Vagina (tissue), 2 donors: Measurements from ENCODE around the gene LRCH4. TPM values are rescaled to one million over a fixed set of nuclear protein-coding genes. Genes with fewer than 3 reads are reported as not detected.

Experiments
- DNase-seq, 2 donors: peaks; one replicate each; pipeline ENCODE4 v3.0.0-alpha.2; 2017; ENCODE audit errors: extremely low spot score in 2 of 2
- H3K27ac ChIP-seq: fragments of 200-600 bp; sonication (generic); one replicate; pipeline ENCODE4 v1.5.1; 2019
- H3K27me3 ChIP-seq: fragments of 200-600 bp; sonication (generic); one replicate; pipeline ENCODE4 v1.5.1; 2019
- H3K36me3 ChIP-seq, 2 donors: fragments of 200-600 bp; sonication (generic); one replicate each; pipeline ENCODE4 v1.5.1; 2017 to 2019
- H3K4me1 ChIP-seq: fragments of 200-600 bp; sonication (generic); one replicate; pipeline ENCODE4 v1.5.1; 2019
- H3K4me3 ChIP-seq, 2 donors: fragments of 200-600 bp; sonication (generic); 1 replicate in 1 of 2; 2 replicates in 1 of 2; pipeline ENCODE4 v1.5.1; 2016 to 2019
- H3K9me3 ChIP-seq: fragments of 200-600 bp; sonication (generic); one replicate; pipeline ENCODE4 v1.5.1; 2019
- CTCF ChIP-seq, 3 experiments: fragments of 450-650 bp in 2 of 3; fragments of 200-600 bp in 1 of 3; sonication (generic) in 1 of 3; IDR thresholded peaks; one replicate each; pipeline ENCODE4 v1.5.1; 2017 to 2019; ENCODE audit warnings: antibody characterized with exemption in 3 of 3, mild to moderate bottlenecking in 2 of 3, moderate library complexity in 2 of 3
- POLR2A ChIP-seq, 2 donors: fragments of 450-650 bp; IDR thresholded peaks; one replicate each; pipeline ENCODE4 v1.6.1; 2017; ENCODE audit warnings: antibody characterized with exemption in 2 of 2, mild to moderate bottlenecking in 2 of 2, moderate library complexity in 2 of 2
- POLR2AphosphoS5 ChIP-seq, 2 donors: sonication (generic); formaldehyde crosslinking; IDR thresholded peaks; one replicate each; pipeline ENCODE4 v1.9.0; 2017; ENCODE audit warnings: antibody characterized with exemption in 2 of 2, mild to moderate bottlenecking in 2 of 2, low read depth in 1 of 2; ENCODE audit not compliant: insufficient read depth in 1 of 2
- intact Hi-C: fragments of 100-400 bp; cut with DNase I; formaldehyde crosslinking; loops from one replicate; pipeline ENCODE4 v1.15.1; 2023
- total RNA-seq: library from RNA; depleted of rRNA; stranded (reverse); fragments of >200 nt; gene quantifications from one replicate; pipeline ENCODE4 v1.2.3, GENCODE V29; 2016

The LRCH4 gene
- total RNA-seq, 1 donor from 2014 or later = 72.2 TPM

GRCh38 chr7:100612730-100613390, 26.9 kb upstream of the LRCH4 start:
- Histone ChIP-seq H3K4me3 (peak overlapping the region; percentile 72 to 74), H3K4me1 (peaks cover 12% of the 10 kb centered on the region), H3K36me3 (peaks cover 0 to 6% of the 10 kb centered on the region in 2 donors), H3K27ac (peak overlapping the region; percentile 88), H3K9me3 (no peaks in the 10 kb centered on the region), H3K27me3 (no peaks in the 10 kb centered on the region)
- TF ChIP-seq POLR2AphosphoS5 (IDR thresholded peaks at IDR 0.05; ENCODE audit: insufficient read depth in 1 of 2, low read depth in 1 of 2) = no peak
- TF ChIP-seq CTCF (IDR thresholded peaks at IDR 0.05) = no peak
- no peak for TF ChIP-seq POLR2A (IDR thresholded peaks at IDR 0.05)
- intact Hi-C loops = no loop called here
- no peak for DNase-seq

DNA sequence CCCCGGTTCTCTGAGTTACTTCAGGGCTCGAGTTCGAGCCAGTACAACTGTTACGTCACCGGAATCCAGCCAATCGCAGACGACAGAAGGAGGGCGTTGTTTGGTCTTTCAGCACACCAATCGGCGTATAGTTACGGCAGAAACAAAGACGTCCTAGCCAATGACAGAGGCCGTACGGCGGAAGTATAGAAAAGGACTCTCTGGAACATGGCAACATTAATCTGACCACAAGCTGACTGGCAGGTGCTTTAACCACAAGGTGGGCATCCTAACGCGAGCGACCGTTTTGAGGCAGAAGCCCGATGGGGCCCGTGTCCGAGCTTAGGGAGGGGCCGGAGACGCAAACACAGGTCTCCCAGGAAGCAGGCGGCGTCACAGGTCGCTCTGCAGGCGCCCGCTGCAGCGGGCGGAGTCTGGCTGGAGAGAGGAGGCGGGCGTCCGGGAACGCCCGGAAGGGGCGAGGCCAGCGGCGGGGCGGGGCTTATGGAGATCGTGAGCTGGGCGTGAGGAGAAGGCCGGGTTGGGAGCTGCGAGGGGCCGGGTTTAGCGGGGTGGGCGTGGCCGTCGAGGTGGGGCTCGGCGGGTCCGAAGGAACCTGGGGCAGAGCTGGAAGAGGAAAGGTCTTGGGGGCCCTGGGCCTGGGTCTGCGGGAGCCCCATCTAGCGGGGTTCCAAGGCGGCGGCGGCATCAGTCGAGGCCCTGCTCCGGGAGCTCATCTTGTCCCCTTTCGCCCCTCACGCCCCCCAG, 26.2 kb upstream of the LRCH4 start, which contains the start of gene MOSPD3:
MOSPD3 (plus strand) TSS at position 558 of the 747 bp plus-strand sequence. CDS start 252 bp downstream, outside the sequence.
- TF ChIP-seq POLR2AphosphoS5 (IDR thresholded peaks at IDR 0.05; ENCODE audit: insufficient read depth in 1 of 2, low read depth in 1 of 2) (peak; percentile 91 to 94), CTCF (IDR thresholded peaks at IDR 0.05) (no peak), POLR2A (IDR thresholded peaks at IDR 0.05) (peak in 1 of 2 donors; percentile 36)
- intact Hi-C loops = no loop called here
- H3K4me3 ChIP-seq = peak within 1 kb of the TSS; percentile 72 to 74
- H3K27me3 ChIP-seq = no peaks in the 10 kb centered on the region
- peaks cover 0 to 6% of the 10 kb centered on the region in 2 donors for H3K36me3 ChIP-seq
- H3K4me1 ChIP-seq = peaks cover 12% of the 10 kb centered on the region
- peak; percentile 99 to 100 for DNase-seq
- peak within 1 kb of the TSS; percentile 88 for H3K27ac ChIP-seq
- no peaks in the 10 kb centered on the region for H3K9me3 ChIP-seq

DNA sequence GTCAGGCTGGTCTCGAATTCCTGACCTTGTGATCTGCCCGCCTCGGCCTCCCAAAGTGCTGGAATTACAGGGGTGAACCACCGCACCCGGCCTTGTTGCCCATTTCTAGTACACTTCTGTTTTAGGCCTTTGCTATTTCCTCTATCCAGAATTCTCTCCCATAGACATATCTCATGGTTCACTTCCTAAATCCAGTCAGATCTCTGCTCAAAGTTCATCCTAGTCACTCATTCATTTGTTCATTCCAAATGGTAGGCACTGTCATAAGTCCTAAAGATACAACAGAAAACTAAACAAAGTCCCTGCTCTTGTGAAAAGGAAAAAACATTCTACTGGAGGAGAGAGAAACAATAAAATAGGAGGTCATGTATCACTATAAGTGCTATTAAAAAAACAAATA, 24.0 kb upstream of the LRCH4 start:
- no peaks in the 10 kb centered on the region for H3K9me3 ChIP-seq
- H3K36me3 ChIP-seq = no peaks in the 10 kb centered on the region
- no peak overlapping the region for H3K4me3 ChIP-seq
- intact Hi-C loops = no loop called here
- TF ChIP-seq POLR2AphosphoS5 (IDR thresholded peaks at IDR 0.05; ENCODE audit: insufficient read depth in 1 of 2, low read depth in 1 of 2) (no peak), POLR2A (IDR thresholded peaks at IDR 0.05) (no peak), CTCF (IDR thresholded peaks at IDR 0.05) (no peak)
- DNase-seq = no peak
- no peak overlapping the region for H3K27ac ChIP-seq
- H3K4me1 ChIP-seq = peaks cover 18% of the 10 kb centered on the region
- H3K27me3 ChIP-seq = no peaks in the 10 kb centered on the region

GRCh38 chr7:100607111-100607510, 21.2 kb upstream of the LRCH4 start:
- DNase-seq = no peak
- intact Hi-C loops = no loop called here
- TF ChIP-seq CTCF (IDR thresholded peaks at IDR 0.05) (no peak), POLR2AphosphoS5 (IDR thresholded peaks at IDR 0.05; ENCODE audit: insufficient read depth in 1 of 2, low read depth in 1 of 2) (no peak), POLR2A (IDR thresholded peaks at IDR 0.05) (no peak)
- no peak overlapping the region for H3K4me3 ChIP-seq
- no peaks in the 10 kb centered on the region for H3K9me3 ChIP-seq
- no peak overlapping the region for H3K27ac ChIP-seq
- no peaks in the 10 kb centered on the region for H3K36me3 ChIP-seq
- H3K27me3 ChIP-seq = no peaks in the 10 kb centered on the region
- H3K4me1 ChIP-seq = peaks cover 26% of the 10 kb centered on the region

DNA sequence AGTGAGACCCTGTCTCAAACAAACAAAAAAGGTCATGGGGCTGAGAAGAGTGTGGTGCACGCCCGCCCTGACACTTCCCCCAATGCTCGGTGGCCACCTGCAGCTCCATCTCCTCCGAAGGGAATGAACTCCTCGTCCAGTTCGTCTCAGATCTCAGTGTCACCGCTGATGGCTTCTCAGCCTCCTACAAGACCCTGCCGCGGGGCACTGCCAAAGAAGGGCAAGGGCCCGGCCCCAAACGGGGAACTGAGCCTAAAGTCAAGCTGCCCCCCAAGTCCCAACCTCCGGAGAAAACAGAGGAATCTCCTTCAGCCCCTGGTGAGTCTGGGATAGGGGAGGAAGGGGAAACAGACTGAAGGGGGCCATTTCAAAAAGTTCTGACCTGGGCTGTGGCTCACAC, 20.4 kb upstream of the LRCH4 start:
- no peak overlapping the region for H3K27ac ChIP-seq
- H3K4me1 ChIP-seq = peaks cover 26% of the 10 kb centered on the region
- no peak for DNase-seq
- no peaks in the 10 kb centered on the region for H3K27me3 ChIP-seq
- intact Hi-C loops = no loop called here
- no peaks in the 10 kb centered on the region for H3K36me3 ChIP-seq
- TF ChIP-seq CTCF (IDR thresholded peaks at IDR 0.05) (no peak), POLR2AphosphoS5 (IDR thresholded peaks at IDR 0.05; ENCODE audit: insufficient read depth in 1 of 2, low read depth in 1 of 2) (no peak), POLR2A (IDR thresholded peaks at IDR 0.05) (no peak)
- H3K4me3 ChIP-seq = no peak overlapping the region
- H3K9me3 ChIP-seq = no peaks in the 10 kb centered on the region
